ENCODE measurements around the gene FBXW9.
"Not testable (repeated sequence)": the region's sequence is repeated elsewhere in the genome, so short reads cannot be mapped to it uniquely, and the experiment has no call there.

The FBXW9 gene

GRCh38 chr19:12678039-12678438 lies 18.4 kb downstream of the FBXW9 start:
- DNase-seq = not testable (repeated sequence)

GRCh38 chr19:12676928-12677327 lies 19.5 kb downstream of the FBXW9 start:
- no peak for DNase-seq

GRCh38 chr19:12676384-12676792 lies 20.0 kb downstream of the FBXW9 start:
- DNase-seq = peak; percentile 86

GRCh38 chr19:12675940-12676339 lies 20.5 kb downstream of the FBXW9 start:
- DNase-seq = no peak

GRCh38 chr19:12675399-12675798 lies 21.0 kb downstream of the FBXW9 start:
- DNase-seq = no peak

GRCh38 chr19:12672744-12673143 lies 23.7 kb downstream of the FBXW9 start:
- DNase-seq = no peak

- no peak for DNase-seq
Observed at GRCh38 chr19:12670159-12670928, 26.1 kb downstream of the FBXW9 start.

GRCh38 chr19:12669270-12670158 lies 26.9 kb downstream of the FBXW9 start:
- peak; percentile 70 for DNase-seq

GRCh38 chr19:12668932-12669269 lies 27.5 kb downstream of the FBXW9 start:
- DNase-seq = peak; percentile 71

GRCh38 chr19:12668346-12668745 lies 28.1 kb downstream of the FBXW9 start:
- no peak for DNase-seq

- no peak for DNase-seq
Observed at GRCh38 chr19:12667731-12668302, 28.6 kb downstream of the FBXW9 start.

- DNase-seq = peak; percentile 74
Observed at GRCh38 chr19:12666265-12667048, 30.0 kb downstream of the FBXW9 start, which contains the start of the genes MAN2B1 and WDR83. Gene MAN2B1 (minus strand): TSS chr19:12666742. CDS start chr19:12666701, 41 bp downstream. Gene WDR83 (plus strand): TSS chr19:12666807. CDS start chr19:12669791, 2,984 bp downstream.

- DNase-seq = no peak
Observed at GRCh38 chr19:12665671-12666264, 30.7 kb downstream of the FBXW9 start.

GRCh38 chr19:12665281-12665573 lies 31.2 kb downstream of the FBXW9 start:
- DNase-seq = peak; percentile 52

- no peak for DNase-seq
Observed at GRCh38 chr19:12664406-12665280, 31.8 kb downstream of the FBXW9 start.

GRCh38 chr19:12660980-12661379 lies 35.5 kb downstream of the FBXW9 start:
- DNase-seq = no peak

GRCh38 chr19:12657966-12658365 lies 38.5 kb downstream of the FBXW9 start:
- no peak for DNase-seq

GRCh38 chr19:12656899-12657571 lies 39.4 kb downstream of the FBXW9 start:
- DNase-seq = no peak

GRCh38 chr19:12655546-12655945 lies 40.9 kb downstream of the FBXW9 start:
- DNase-seq = no peak

GRCh38 chr19:12652219-12652618 lies 44.2 kb downstream of the FBXW9 start:
- no peak for DNase-seq

- DNase-seq = no peak
Observed at GRCh38 chr19:12649941-12650340, 46.5 kb downstream of the FBXW9 start.
